GM18499 (cell line): Measurements from ENCODE around the gene ARHGEF1.
A peak's percentile ranks its signal among the peaks of the same experiment; 100 is the strongest.

Source experiments
- ATAC-seq: cut with Tn5 transposase; IDR thresholded peaks from one replicate; pipeline ENCODE4 v1.9.1; 2021; ENCODE audit warnings: moderate number of reproducible peaks; ENCODE audit not compliant: insufficient read depth, unreplicated experiment

ARHGEF1 gene

DNA sequence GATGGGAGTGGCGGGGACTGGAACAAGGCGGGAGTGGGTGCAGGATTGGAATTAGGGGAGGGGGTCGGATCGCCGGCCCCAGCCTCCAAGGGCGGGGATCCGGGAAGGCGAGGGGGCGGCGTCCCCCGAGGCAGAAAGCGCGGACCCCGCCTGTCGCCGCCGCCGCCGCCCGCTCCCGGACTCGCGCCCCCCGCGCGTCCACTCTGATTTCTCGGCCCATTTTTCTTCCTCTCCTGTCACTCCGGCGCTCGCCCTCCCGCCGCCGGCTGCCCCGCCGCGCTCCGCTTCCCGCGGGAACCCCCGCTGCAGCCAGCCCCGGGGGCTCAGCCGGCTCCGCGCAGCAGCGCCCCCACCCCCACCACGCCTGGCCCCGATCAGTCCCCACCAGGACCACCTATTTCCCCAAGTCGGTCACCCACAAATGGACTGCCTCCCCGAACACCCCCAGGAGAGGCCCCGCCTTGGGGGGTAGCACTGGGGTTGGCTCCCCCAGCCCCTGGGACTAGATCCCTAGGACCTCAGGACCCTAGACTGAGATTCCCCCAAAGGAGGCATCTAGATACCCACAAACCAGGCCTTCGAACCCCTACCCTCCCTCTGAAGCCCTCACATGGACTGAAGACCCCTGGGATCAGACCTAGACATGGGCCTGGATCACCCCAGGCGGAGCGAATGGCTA, 57.9 kb downstream of the ARHGEF1 start:
- no peak for ATAC-seq

GRCh38 chr19:41941410-41942202, 58.6 kb downstream of the ARHGEF1 start:
- ATAC-seq: no peak

DNA sequence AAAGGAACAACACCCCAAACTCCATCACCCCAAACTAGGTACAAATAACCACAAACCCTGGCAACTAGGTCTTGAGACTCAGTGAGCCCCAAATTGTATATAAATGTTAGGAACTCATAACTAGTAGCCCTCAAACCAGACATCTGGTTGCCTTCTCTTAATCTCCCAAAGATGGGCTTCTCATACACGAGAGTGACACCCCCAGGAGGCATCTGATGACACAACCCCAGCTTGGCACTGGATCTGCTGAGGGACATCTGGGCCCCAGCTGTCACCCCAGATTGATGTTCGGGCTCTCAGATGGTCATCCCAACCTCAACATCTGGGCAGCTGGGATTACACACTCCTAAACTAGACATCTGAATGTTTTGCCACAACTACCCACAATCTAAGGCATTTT, 61.4 kb downstream of the ARHGEF1 start:
- ATAC-seq: no peak

DNA sequence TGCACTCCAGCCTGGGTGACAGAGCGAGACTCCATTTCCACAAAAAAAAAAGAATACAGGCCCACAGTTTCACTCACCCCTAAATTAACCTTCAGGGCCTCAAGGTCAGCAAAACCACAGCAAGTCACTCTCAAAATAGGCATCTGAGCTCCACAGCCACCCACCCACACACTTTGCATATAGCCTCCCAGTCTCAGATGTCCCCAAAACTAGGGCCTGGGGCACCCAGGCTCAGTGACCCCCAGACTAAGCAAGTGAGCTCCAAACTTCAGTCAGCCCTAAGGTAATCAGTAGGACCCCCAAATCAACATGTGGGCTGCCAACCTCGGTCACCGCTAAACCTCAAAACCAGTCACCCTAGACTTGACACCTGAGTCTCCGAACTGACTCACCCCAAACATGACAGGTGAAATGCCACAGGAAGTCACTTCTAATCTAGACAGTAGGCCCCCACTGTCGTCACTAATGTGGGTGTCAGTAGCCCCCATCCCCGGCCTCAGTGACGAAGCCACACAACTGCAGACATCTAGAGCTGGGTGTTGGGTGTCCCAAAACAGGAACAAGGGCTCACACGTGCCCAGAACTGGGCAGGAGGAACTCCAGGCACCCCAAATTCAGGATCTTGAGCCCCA, 62.3 kb downstream of the ARHGEF1 start:
- ATAC-seq: peak; percentile 45

DNA sequence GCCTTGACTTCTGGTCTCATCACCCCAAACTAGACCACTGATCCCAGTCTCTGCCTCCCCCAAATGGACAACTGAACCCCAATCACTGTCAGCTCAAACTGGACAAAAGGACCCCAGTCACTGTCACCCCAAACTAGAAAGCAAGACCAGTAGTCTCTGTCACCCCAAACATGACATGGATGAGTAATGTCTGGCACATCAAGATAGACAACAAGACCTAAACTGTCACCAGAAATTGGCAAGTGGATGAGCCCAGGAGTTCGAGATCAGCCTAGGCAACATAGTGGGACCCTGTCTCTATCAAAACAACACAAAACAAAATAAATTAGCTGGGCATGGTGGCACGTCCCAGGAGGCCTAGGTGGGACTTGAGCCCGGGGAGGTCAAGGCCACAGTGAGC, 64.1 kb downstream of the ARHGEF1 start:
- ATAC-seq: no peak

DNA sequence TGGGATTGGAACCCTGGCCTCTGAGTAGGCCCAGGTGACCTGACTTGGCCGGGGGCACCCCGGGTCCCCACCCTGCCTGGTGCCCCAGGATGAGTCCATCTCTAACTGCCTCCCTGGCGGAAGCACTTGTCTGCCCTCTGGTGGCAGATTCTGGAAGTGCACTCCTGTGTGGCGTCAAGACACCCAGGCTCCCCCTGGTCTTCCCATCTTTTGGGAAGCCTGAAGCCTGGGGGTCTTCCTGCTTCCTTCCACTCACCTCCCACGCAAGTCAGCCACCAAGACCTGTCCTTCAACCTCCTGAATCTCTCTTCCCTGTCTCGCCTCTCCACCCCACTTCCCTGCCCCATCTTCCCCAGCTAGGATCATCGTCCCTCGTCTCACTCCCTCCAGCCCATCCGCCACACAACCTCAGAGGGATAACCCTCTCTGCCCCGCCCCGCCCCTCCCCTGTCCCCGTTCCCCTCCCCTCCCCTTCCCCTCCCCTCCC, 68.7 kb downstream of the ARHGEF1 start:
- ATAC-seq: no peak

- ATAC-seq: no peak
These were observed 72.5 kb downstream of the ARHGEF1 start for GRCh38 chr19:41955521-41955920.

GRCh38 chr19:41956621-41957020, 73.6 kb downstream of the ARHGEF1 start:
- no peak for ATAC-seq
